Panc1 (cell line): ENCODE measurements around the gene OLFML3.

Experiments
- POLR2AphosphoS5 ChIP-seq: IDR thresholded peaks from 2 replicates; pipeline ENCODE4 v1.6.1; 2012; ENCODE audit warnings: mild to moderate bottlenecking, low read depth, low read length, moderate library complexity
- SIN3A ChIP-seq: IDR thresholded peaks from 2 replicates; pipeline ENCODE4 v1.6.1; 2012; ENCODE audit warnings: low read depth, mild to moderate bottlenecking, low read length, moderate library complexity, borderline replicate concordance; ENCODE audit not compliant: insufficient read depth
- TF ChIP-seq, protein P1 (sequence below), 2 experiments: IDR thresholded peaks; 2 replicates each; pipeline ENCODE4 v1.6.1; 2011 to 2012; ENCODE audit warnings: low read depth in 2 of 2, control low read depth in 1 of 2, low read length in 1 of 2, mild to moderate bottlenecking in 1 of 2, moderate library complexity in 1 of 2; ENCODE audit not compliant: insufficient read depth in 1 of 2
- TF ChIP-seq, protein P2 (sequence below): fragments of 450-650 bp; IDR thresholded peaks from 2 replicates; pipeline ENCODE4 v1.5.1; 2017; ENCODE audit warnings: mild to moderate bottlenecking

- TF ChIP-seq, protein P1, sequence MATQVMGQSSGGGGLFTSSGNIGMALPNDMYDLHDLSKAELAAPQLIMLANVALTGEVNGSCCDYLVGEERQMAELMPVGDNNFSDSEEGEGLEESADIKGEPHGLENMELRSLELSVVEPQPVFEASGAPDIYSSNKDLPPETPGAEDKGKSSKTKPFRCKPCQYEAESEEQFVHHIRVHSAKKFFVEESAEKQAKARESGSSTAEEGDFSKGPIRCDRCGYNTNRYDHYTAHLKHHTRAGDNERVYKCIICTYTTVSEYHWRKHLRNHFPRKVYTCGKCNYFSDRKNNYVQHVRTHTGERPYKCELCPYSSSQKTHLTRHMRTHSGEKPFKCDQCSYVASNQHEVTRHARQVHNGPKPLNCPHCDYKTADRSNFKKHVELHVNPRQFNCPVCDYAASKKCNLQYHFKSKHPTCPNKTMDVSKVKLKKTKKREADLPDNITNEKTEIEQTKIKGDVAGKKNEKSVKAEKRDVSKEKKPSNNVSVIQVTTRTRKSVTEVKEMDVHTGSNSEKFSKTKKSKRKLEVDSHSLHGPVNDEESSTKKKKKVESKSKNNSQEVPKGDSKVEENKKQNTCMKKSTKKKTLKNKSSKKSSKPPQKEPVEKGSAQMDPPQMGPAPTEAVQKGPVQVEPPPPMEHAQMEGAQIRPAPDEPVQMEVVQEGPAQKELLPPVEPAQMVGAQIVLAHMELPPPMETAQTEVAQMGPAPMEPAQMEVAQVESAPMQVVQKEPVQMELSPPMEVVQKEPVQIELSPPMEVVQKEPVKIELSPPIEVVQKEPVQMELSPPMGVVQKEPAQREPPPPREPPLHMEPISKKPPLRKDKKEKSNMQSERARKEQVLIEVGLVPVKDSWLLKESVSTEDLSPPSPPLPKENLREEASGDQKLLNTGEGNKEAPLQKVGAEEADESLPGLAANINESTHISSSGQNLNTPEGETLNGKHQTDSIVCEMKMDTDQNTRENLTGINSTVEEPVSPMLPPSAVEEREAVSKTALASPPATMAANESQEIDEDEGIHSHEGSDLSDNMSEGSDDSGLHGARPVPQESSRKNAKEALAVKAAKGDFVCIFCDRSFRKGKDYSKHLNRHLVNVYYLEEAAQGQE (IDR thresholded peaks at IDR 0.05; ENCODE audit: insufficient read depth in 1 of 2, low read depth in 2 of 2, low read length in 1 of 2): no peak
- TF ChIP-seq, protein P2, sequence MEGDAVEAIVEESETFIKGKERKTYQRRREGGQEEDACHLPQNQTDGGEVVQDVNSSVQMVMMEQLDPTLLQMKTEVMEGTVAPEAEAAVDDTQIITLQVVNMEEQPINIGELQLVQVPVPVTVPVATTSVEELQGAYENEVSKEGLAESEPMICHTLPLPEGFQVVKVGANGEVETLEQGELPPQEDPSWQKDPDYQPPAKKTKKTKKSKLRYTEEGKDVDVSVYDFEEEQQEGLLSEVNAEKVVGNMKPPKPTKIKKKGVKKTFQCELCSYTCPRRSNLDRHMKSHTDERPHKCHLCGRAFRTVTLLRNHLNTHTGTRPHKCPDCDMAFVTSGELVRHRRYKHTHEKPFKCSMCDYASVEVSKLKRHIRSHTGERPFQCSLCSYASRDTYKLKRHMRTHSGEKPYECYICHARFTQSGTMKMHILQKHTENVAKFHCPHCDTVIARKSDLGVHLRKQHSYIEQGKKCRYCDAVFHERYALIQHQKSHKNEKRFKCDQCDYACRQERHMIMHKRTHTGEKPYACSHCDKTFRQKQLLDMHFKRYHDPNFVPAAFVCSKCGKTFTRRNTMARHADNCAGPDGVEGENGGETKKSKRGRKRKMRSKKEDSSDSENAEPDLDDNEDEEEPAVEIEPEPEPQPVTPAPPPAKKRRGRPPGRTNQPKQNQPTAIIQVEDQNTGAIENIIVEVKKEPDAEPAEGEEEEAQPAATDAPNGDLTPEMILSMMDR: no peak
- TF ChIP-seq POLR2AphosphoS5: no peak
- no peak for TF ChIP-seq SIN3A
Measured at GRCh38 chr1:113950908-113951307, 28.4 kb upstream of the OLFML3 start.
